Breast epithelium (tissue), 3 donors: Measurements from ENCODE around the gene LCP1.

Experiments used
- CTCF ChIP-seq, 3 donors: fragments of 450-650 bp; IDR thresholded peaks; one replicate each; pipeline ENCODE4 v1.5.1; 2016 to 2017; ENCODE audit warnings: antibody characterized with exemption in 3 of 3, mild to moderate bottlenecking in 3 of 3, moderate library complexity in 3 of 3
- POLR2A ChIP-seq: fragments of 450-650 bp; IDR thresholded peaks from one replicate; pipeline ENCODE4 v1.6.1; 2016; ENCODE audit warnings: antibody characterized with exemption, mild to moderate bottlenecking, moderate library complexity

GRCh38 chr13:46168783-46169182 lies 13.2 kb downstream of the LCP1 start:
- TF ChIP-seq POLR2A = no peak
- no peak for TF ChIP-seq CTCF (IDR thresholded peaks at IDR 0.05)
